ENCODE results near the gene GORAB.

GORAB gene

DNA sequence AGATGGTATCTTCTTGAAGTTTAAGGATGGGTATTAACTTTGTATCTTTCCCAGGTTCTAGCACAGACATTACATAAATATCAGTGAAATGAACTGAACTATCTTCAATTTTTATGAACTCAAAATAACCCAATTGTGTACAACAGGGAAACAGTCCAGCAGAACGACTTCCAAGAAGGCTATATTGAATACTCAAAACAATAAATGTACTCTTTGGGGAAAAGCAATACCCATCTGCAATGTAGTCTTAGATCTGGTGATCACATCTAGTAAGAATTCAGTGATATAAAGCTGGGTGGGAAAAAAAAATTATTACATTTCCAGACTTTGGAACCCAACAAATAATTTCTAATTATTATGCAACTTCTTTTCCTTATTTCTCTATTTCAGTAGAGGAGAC is 33.1 kb upstream of the GORAB start:
- no peak for DNase-seq (ENCODE audit: low read depth)
- H3K4me3 ChIP-seq (ENCODE audit: low read depth, low read length), result no peak overlapping the region
- TF ChIP-seq, protein P1, sequence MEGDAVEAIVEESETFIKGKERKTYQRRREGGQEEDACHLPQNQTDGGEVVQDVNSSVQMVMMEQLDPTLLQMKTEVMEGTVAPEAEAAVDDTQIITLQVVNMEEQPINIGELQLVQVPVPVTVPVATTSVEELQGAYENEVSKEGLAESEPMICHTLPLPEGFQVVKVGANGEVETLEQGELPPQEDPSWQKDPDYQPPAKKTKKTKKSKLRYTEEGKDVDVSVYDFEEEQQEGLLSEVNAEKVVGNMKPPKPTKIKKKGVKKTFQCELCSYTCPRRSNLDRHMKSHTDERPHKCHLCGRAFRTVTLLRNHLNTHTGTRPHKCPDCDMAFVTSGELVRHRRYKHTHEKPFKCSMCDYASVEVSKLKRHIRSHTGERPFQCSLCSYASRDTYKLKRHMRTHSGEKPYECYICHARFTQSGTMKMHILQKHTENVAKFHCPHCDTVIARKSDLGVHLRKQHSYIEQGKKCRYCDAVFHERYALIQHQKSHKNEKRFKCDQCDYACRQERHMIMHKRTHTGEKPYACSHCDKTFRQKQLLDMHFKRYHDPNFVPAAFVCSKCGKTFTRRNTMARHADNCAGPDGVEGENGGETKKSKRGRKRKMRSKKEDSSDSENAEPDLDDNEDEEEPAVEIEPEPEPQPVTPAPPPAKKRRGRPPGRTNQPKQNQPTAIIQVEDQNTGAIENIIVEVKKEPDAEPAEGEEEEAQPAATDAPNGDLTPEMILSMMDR (conservative IDR thresholded peaks at IDR 0.05; ENCODE audit: low read depth, low read length), result no peak

DNA sequence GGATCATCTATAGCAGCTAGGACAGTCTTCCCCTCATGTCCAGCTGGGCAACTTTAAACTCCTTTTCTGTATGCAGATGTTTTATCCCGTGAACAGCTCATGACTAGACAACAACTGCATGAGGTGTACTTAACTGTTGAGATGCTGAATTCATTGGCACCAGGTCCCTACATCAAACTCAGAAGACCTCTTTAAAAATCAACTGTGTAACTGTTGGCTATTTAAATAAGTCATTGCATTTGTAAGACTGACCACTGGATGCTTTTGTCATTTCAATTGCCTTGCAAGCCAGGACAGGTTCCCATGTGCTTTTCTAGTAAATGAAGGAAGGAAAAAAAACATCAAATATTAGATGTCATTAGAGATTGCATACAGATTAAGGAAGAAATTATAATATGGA is 28.3 kb upstream of the GORAB start:
- TF ChIP-seq, protein P1 (conservative IDR thresholded peaks at IDR 0.05; ENCODE audit: low read depth, low read length), result no peak
- no peak for DNase-seq (ENCODE audit: low read depth)
- no peak overlapping the region for H3K4me3 ChIP-seq (ENCODE audit: low read depth, low read length)

DNA sequence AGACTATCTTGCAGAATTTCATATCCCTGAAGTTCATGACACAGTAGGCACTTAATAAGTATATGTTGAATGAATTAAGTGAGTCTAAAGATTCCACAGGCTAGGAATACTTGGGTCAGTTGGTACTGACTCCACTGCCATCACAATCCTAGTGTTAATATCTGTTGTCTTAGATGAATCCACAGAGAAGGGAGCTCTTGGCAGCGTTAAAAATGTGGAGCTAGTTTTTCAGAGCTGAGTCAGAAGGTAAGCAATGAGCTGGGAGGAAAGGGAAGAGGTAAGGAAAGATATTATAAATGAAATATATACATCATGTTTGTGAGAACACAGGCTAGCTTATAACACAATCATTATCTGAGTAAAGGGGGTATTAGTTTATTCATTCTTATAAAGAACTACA is 21.8 kb upstream of the GORAB start:
- TF ChIP-seq, protein P1 (conservative IDR thresholded peaks at IDR 0.05; ENCODE audit: low read depth, low read length), result no peak
- no peak overlapping the region for H3K4me3 ChIP-seq (ENCODE audit: low read depth, low read length)
- no peak for DNase-seq (ENCODE audit: low read depth)

GRCh38 chr1:170511038-170511437 is 20.9 kb upstream of the GORAB start:
- no peak overlapping the region for H3K4me3 ChIP-seq (ENCODE audit: low read depth, low read length)
- TF ChIP-seq, protein P1 (conservative IDR thresholded peaks at IDR 0.05; ENCODE audit: low read depth, low read length), result no peak
- no peak for DNase-seq (ENCODE audit: low read depth)

GRCh38 chr1:170513138-170513537 is 18.8 kb upstream of the GORAB start:
- DNase-seq (ENCODE audit: low read depth), result no peak
- H3K4me3 ChIP-seq (ENCODE audit: low read depth, low read length), result no peak overlapping the region
- TF ChIP-seq, protein P1 (conservative IDR thresholded peaks at IDR 0.05; ENCODE audit: low read depth, low read length), result no peak

- no peak for DNase-seq (ENCODE audit: low read depth)
- TF ChIP-seq, protein P1 (conservative IDR thresholded peaks at IDR 0.05; ENCODE audit: low read depth, low read length), result no peak
- no peak overlapping the region for H3K4me3 ChIP-seq (ENCODE audit: low read depth, low read length)
These were observed 13.7 kb upstream of the GORAB start for GRCh38 chr1:170518185-170518834.

DNA sequence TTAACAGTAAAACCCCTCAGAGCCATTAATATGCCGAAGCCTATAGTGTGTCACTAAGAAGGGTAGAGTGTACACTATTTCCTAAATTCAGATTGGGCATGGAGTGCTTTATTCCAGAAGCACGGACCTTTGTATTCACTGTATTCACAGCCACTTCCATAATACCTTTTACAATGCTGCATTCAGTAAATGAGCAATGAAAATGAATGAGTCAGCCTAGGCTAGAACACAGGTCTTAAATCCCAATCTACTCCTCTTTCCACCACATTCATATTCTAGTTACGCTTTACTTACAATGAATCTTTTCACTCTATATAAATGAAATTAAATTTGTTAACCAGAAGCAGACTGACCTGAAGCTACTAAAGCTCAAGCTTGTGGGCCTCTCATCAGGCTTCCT is 13.0 kb upstream of the GORAB start:
- no peak for DNase-seq (ENCODE audit: low read depth)
- TF ChIP-seq, protein P1 (conservative IDR thresholded peaks at IDR 0.05; ENCODE audit: low read depth, low read length), result no peak
- H3K4me3 ChIP-seq (ENCODE audit: low read depth, low read length), result no peak overlapping the region

All from choroid plexus epithelial cell (primary cell).